NT2/D1 (cell line): ENCODE data around the gene ACTG2.
A peak's percentile ranks its signal among the peaks of the same experiment; 100 is the strongest.

ENCODE experiments used
- DNase-seq: peaks from one replicate; pipeline ENCODE4 v3.0.0-alpha.2; 2011; ENCODE audit warnings: low read depth, low spot score
- H3K27me3 ChIP-seq: 2 replicates; pipeline ENCODE4 v1.6.0; 2011; ENCODE audit warnings: mild to moderate bottlenecking; ENCODE audit not compliant: insufficient read length, insufficient read depth
- H3K36me3 ChIP-seq: 2 replicates; pipeline ENCODE4 v1.6.1; 2011; ENCODE audit warnings: mild to moderate bottlenecking, low read length, mixed read lengths; ENCODE audit not compliant: insufficient read depth, insufficient read length
- H3K4me1 ChIP-seq: 2 replicates; pipeline ENCODE4 v1.5.1; 2011; ENCODE audit not compliant: insufficient read depth, insufficient read length
- H3K4me3 ChIP-seq: 2 replicates; pipeline ENCODE4 v1.5.1; 2011; ENCODE audit warnings: low read depth; ENCODE audit not compliant: insufficient read length
- H3K9ac ChIP-seq: 2 replicates; pipeline ENCODE4 v1.6.0; 2011; ENCODE audit warnings: low read depth; ENCODE audit not compliant: insufficient read length
- H3K9me3 ChIP-seq: 2 replicates; pipeline ENCODE4 v1.5.1; 2011; ENCODE audit warnings: mild to moderate bottlenecking, low read length; ENCODE audit not compliant: insufficient read depth
- SUZ12 ChIP-seq: IDR thresholded peaks from 2 replicates; pipeline ENCODE4 v1.6.1; 2011; ENCODE audit not compliant: insufficient read length, insufficient read depth; ENCODE audit errors: extremely low read depth
- YY1 ChIP-seq: IDR thresholded peaks from 2 replicates; pipeline ENCODE4 v1.6.1; 2011; ENCODE audit not compliant: insufficient read length, insufficient read depth
- ZNF274 ChIP-seq: IDR thresholded peaks from 2 replicates; pipeline ENCODE4 v1.6.1; 2011; ENCODE audit warnings: mild to moderate bottlenecking, low read depth, low read length

The ACTG2 gene

DNA sequence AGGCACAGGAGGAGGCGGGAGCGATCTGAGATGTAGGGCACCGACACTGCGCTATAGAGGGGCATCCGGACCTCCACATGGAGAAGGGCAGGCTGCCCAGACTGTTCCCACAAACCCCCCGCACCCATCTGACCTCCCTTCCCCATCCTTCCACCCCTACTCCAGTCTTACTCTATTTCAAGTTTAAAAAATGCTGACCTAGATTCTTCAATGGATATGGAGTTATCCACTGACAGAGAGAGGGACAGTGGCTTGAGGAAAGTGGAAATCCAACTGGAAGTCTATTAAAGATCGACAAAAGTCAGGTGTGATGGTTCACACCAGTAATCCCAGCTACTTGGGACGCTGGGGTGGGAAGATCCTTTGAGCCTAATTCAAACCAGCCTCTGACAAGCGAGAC lies 28.8 kb downstream of the ACTG2 start:
- Histone ChIP-seq H3K36me3 (no peaks in the 10 kb centered on the region), H3K27me3 (no peaks in the 10 kb centered on the region), H3K4me1 (peaks cover 8% of the 10 kb centered on the region), H3K9me3 (no peaks in the 10 kb centered on the region), H3K4me3 (no peak overlapping the region), H3K9ac (no peak overlapping the region)
- DNase-seq: no peak
- TF ChIP-seq ZNF274 (no peak), SUZ12 (no peak), YY1 (no peak)

GRCh38 chr2:73922681-73923080 lies 29.9 kb downstream of the ACTG2 start:
- H3K27me3 ChIP-seq: no peaks in the 10 kb centered on the region
- no peak overlapping the region for H3K4me3 ChIP-seq
- DNase-seq: no peak
- H3K36me3 ChIP-seq: no peaks in the 10 kb centered on the region
- peaks cover 8% of the 10 kb centered on the region for H3K4me1 ChIP-seq
- H3K9ac ChIP-seq: no peak overlapping the region
- TF ChIP-seq ZNF274: no peak
- TF ChIP-seq YY1: no peak
- TF ChIP-seq SUZ12: no peak
- no peaks in the 10 kb centered on the region for H3K9me3 ChIP-seq

- H3K36me3 ChIP-seq: peaks cover 16% of the 10 kb centered on the region
- H3K27me3 ChIP-seq: no peaks in the 10 kb centered on the region
- no peak overlapping the region for H3K4me3 ChIP-seq
- H3K9me3 ChIP-seq: no peaks in the 10 kb centered on the region
- H3K4me1 ChIP-seq: peaks cover 8% of the 10 kb centered on the region
- TF ChIP-seq SUZ12 (no peak), ZNF274 (no peak), YY1 (no peak)
- H3K9ac ChIP-seq: no peak overlapping the region
- DNase-seq: no peak
Observed at GRCh38 chr2:73925033-73925704, 32.4 kb downstream of the ACTG2 start.

DNA sequence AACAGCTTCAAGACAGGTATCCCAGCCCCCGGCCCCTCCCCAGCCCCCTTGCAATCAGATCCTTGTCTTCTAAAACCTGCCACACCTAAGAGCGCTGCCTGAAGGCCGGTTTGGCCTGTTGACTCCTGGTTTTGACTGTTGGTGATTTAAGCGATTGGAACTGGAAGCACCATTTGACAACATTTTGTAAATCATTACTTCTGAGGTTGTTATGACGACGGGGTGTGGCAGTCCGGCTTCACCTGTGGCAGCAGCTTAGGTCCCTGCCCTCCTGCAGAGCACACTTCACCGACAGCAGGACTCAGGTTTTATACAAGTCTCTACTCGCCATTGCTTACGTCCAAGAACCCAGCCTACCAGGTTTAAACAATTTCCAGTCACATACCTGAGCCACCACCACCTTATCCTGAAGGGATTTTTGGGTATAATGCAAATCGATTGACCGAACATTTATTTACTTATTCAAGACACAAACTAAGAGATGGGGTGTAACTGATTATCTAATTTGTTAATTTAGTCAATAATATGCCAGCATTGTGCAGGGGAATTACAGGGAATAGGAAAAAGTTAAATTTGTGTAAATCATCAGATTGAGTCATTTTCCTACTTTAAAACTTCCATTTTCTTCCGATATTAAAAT lies 33.2 kb downstream of the ACTG2 start:
- DNase-seq: no peak

DNA sequence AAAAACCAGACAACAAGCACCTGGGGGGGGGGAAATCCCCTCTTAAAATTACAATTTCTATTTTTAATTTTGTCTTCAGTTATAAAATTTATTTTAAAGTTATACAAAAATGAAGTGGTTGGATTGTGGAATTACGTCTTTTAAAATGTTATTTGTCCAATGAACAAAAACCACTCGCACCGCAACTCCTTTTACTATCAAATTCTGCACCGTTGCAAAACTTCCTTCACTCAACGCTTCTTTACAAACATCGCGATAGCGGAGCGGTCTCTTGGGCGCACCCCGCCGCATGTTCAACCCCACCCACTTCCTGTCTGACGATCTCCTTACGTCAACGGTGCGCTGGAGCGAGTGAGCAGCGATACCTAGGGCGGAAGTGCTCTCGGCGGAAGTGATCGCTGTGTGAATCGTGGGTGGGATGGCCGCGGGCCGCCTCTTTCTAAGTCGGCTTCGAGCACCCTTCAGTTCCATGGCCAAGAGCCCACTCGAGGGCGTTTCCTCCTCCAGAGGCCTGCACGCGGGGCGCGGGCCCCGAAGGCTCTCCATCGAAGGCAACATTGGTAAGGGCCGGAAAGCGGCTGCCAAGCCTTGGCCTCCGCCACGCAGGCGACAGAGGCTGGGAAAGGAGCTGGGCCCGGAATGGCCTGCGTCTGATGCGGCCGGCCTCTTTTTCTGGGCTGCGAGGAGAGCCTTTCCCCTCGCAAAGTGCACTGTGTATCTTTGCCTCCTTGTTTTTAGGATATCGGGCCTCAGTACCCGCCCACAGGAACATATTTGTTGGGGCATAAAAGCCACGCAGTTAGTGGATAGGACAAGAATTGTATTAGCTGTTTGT lies 33.9 kb downstream of the ACTG2 start, which contains the start of gene DGUOK:
Gene DGUOK, plus strand, starts transcription at position 388 of the 835 bp plus-strand sequence. Its CDS starts 31 bp downstream, at position 419.
- Histone ChIP-seq H3K9ac (peak within 1 kb of the TSS; percentile 88), H3K4me1 (no peaks in the 10 kb centered on the region), H3K27me3 (no peaks in the 10 kb centered on the region), H3K9me3 (no peaks in the 10 kb centered on the region), H3K4me3 (peak within 1 kb of the TSS; percentile 94), H3K36me3 (peaks cover 22% of the 10 kb centered on the region)
- peak; percentile 98 for DNase-seq
- TF ChIP-seq ZNF274: no peak
- TF ChIP-seq YY1: no peak
- no peak for TF ChIP-seq SUZ12

More for the DNA sequence above, 33.2 kb downstream of the ACTG2 start:
- Histone ChIP-seq H3K9me3 (no peaks in the 10 kb centered on the region), H3K36me3 (peaks cover 19% of the 10 kb centered on the region), H3K4me1 (peaks cover 6% of the 10 kb centered on the region), H3K27me3 (no peaks in the 10 kb centered on the region), H3K4me3 (peak overlapping the region; percentile 4), H3K9ac (peak overlapping the region; percentile 32)
- no peak for TF ChIP-seq ZNF274
- TF ChIP-seq YY1: no peak
- no peak for TF ChIP-seq SUZ12

DNA sequence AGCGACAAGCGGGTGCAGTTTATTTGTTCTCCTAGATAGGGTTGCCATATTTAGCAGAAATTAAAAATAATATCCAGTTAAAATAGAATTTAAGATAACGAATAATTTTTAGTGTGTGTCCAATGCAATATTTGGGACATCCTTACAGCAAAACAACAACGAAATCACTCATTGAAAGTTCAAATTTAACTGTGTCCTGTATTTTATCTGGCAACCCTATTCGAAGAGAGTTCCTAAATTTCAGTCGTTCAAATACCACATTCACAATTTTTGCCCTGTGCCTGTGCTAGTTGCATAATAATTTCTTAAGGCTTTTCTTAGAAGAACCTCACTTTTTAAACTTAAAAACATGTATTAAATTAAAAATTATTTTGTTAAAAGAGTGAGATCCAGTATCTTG lies 34.5 kb downstream of the ACTG2 start:
- no peaks in the 10 kb centered on the region for H3K27me3 ChIP-seq
- H3K4me3 ChIP-seq: peak overlapping the region; percentile 94
- peak overlapping the region; percentile 88 for H3K9ac ChIP-seq
- H3K36me3 ChIP-seq: peaks cover 26% of the 10 kb centered on the region
- TF ChIP-seq SUZ12 (no peak), ZNF274 (no peak), YY1 (no peak)
- H3K4me1 ChIP-seq: no peaks in the 10 kb centered on the region
- H3K9me3 ChIP-seq: no peaks in the 10 kb centered on the region
- DNase-seq: no peak

DNA sequence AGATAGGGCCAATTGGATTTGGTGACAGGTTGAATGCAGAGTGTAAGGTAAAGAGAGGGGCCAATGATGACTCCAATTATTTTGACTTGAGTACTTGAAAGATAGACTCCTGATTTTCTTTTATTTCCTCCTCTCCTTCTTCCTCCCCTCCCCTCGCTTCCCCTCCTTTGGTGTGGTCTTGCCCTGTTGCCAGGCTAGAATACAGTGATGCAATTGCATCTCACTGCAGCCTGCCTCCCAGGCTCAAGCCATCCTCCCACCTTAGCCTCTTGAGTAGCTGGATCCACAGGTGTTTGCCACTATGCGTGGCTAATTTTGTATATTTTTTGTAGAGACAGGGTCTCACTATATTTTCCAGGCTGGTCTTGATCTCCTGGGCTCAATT lies 36.1 kb downstream of the ACTG2 start:
- DNase-seq: no peak

More for the DNA sequence above, 36.1 kb downstream of the ACTG2 start:
- H3K9me3 ChIP-seq: no peaks in the 10 kb centered on the region
- H3K27me3 ChIP-seq: no peaks in the 10 kb centered on the region
- no peak overlapping the region for H3K9ac ChIP-seq
- no peaks in the 10 kb centered on the region for H3K4me1 ChIP-seq
- TF ChIP-seq SUZ12: no peak
- no peak for TF ChIP-seq YY1
- TF ChIP-seq ZNF274: no peak
- no peak overlapping the region for H3K4me3 ChIP-seq
- peaks cover 37% of the 10 kb centered on the region for H3K36me3 ChIP-seq
